Measurements from ENCODE around the gene GPSM3. TPM values are rescaled to one million over a fixed set of nuclear protein-coding genes. Genes with fewer than 3 reads are reported as not detected.

GPSM3 gene
- total and polyA plus RNA-seq, 7 donors: 1.5 to 5.1 (median 2.7) TPM

DNA sequence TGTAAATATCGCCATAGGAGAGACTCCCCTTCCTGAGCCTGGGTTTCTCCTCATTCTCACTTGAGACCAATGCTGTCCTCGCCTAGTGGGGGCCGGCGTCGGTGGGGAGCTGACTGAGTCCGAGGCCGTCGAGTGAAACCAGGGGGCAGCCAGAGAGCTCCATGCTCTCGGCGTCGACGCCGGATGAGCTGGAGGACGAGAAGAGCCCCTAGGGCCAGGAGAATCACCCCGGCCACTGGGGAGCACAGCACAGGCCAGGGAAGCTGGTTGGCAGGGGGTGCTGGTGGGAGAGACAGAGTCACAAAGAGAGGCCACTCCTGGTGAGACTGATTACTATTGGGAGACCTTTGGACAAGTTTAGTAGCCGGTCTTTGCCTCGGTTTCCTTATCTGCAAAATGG is 6.4 kb upstream of the GPSM3 start:
- WGBS, 3 donors: 89 to 91% (median 89%) methylated on average over 17 of the region's 17 CpGs
- Histone ChIP-seq H3K27ac (no peak overlapping the region), H3K36me3 (ENCODE audit: insufficient read depth in 1 of 2, low read depth in 1 of 2) (no peaks in the 10 kb centered on the region), H3K27me3 (ENCODE audit: insufficient read depth in 3 of 3, low read length in 2 of 3) (no peaks in the 10 kb centered on the region), H3K4me1 (peaks cover 18% of the 10 kb centered on the region), H3K4me3 (no peak overlapping the region), H3K9me3 (no peaks in the 10 kb centered on the region)
- no peak for ATAC-seq
- TF ChIP-seq, protein P1, sequence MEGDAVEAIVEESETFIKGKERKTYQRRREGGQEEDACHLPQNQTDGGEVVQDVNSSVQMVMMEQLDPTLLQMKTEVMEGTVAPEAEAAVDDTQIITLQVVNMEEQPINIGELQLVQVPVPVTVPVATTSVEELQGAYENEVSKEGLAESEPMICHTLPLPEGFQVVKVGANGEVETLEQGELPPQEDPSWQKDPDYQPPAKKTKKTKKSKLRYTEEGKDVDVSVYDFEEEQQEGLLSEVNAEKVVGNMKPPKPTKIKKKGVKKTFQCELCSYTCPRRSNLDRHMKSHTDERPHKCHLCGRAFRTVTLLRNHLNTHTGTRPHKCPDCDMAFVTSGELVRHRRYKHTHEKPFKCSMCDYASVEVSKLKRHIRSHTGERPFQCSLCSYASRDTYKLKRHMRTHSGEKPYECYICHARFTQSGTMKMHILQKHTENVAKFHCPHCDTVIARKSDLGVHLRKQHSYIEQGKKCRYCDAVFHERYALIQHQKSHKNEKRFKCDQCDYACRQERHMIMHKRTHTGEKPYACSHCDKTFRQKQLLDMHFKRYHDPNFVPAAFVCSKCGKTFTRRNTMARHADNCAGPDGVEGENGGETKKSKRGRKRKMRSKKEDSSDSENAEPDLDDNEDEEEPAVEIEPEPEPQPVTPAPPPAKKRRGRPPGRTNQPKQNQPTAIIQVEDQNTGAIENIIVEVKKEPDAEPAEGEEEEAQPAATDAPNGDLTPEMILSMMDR (IDR thresholded peaks at IDR 0.05): no peak
- no peak for DNase-seq
- intact Hi-C loops (cut with DNase I): loop anchor here (5.0 to 10.0 kb wide), 2 partner anchors 82 to 996 kb away; partner anchors contain the start of gene COL11A2 (in 1 of the 2)

DNA sequence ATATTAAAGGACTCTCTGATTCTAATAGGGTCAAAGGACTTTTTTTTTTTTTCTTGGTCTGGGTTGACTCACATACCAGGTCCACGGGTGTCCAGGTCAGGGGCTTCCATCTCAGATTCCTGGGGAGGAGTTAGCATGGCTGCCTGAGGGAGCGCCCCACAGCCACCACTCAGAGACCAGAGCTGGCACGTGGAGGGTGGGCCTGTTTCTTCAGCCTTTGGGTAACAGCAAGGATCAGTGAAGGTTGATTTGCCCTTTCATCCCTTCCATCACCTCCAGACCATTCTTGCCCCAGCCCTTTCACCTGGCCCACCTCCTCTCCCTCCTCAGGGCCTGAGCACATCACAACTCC is 5.9 kb upstream of the GPSM3 start:
- Histone ChIP-seq H3K4me3 (no peak overlapping the region), H3K27ac (no peak overlapping the region), H3K27me3 (ENCODE audit: insufficient read depth in 3 of 3, low read length in 2 of 3) (no peaks in the 10 kb centered on the region), H3K9me3 (no peaks in the 10 kb centered on the region), H3K36me3 (ENCODE audit: insufficient read depth in 1 of 2, low read depth in 1 of 2) (no peaks in the 10 kb centered on the region), H3K4me1 (peaks cover 18% of the 10 kb centered on the region)
- intact Hi-C loops (cut with DNase I): loop anchor here (5.0 to 10.0 kb wide), 2 partner anchors 81 to 996 kb away; partner anchors contain the start of gene COL11A2 (in 1 of the 2)
- 68 to 75% (median 71%) methylated on average over 3 of the region's 3 CpGs for WGBS, 3 donors
- DNase-seq (no peak), ATAC-seq (no peak)
- TF ChIP-seq, protein P1 (IDR thresholded peaks at IDR 0.05): no peak

DNA sequence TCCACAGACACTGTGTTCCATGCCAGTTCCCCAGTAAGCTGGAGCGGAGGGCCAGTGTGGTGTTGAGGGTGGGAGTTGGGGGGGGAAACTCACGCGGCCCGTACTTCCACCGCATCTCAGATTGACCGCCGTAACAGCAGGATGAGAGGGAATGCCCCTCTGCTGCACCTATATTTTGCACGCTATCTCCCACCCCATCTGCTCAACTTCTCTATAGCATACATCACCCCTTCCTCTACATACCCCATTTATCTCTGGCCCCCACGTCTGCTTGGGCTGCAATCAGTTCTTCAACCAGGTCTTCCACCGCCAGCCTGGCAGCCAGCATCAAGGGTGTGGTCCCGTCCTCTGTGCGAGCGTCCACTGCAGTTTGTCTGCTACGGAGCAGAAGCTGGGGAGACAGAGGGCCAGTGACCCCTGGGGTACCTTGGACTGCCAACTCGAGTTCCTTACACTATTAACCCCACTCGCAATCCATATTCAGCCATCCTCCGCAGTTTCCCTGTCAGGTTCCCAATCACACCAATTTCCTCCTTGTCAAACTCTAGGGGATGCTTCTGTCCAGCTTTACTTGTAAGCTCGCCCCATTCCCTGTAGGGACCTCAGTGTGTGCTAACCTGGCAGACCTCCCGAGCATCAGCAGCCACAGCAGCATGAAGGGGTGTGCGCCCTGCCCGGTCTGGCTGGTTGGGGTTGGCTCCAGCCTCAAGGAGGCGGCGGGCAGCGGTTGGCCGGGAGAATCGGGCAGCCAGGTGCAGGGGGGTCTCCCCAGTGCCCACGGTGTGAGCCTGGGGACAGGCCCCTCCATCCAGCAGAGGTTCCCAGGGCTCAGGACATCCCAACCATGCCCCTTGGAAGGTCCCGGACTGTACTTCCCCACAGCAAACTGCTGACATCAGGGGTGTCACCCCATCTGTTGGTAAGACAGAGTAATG is 4.5 kb upstream of the GPSM3 start:
- H3K4me1 ChIP-seq: peaks cover 18% of the 10 kb centered on the region
- intact Hi-C loops (cut with DNase I): loop anchor here (5.0 to 10.0 kb wide), 2 partner anchors 80 to 998 kb away; partner anchors contain the start of gene COL11A2 (in 1 of the 2)
- peak overlapping the region; percentile 99 for H3K27ac ChIP-seq
- 11 to 14% (median 14%) methylated on average over 27 to 28 of the region's 28 CpGs for WGBS, 3 donors
- ATAC-seq (no peak), DNase-seq (peak in 1 of 2 donors; percentile 75)
- no peaks in the 10 kb centered on the region for H3K27me3 ChIP-seq (ENCODE audit: insufficient read depth in 3 of 3, low read length in 2 of 3)
- H3K9me3 ChIP-seq: no peaks in the 10 kb centered on the region
- H3K4me3 ChIP-seq: peak overlapping the region; percentile 88
- H3K36me3 ChIP-seq (ENCODE audit: insufficient read depth in 1 of 2, low read depth in 1 of 2): no peaks in the 10 kb centered on the region
- TF ChIP-seq, protein P1 (IDR thresholded peaks at IDR 0.05): no peak

DNA sequence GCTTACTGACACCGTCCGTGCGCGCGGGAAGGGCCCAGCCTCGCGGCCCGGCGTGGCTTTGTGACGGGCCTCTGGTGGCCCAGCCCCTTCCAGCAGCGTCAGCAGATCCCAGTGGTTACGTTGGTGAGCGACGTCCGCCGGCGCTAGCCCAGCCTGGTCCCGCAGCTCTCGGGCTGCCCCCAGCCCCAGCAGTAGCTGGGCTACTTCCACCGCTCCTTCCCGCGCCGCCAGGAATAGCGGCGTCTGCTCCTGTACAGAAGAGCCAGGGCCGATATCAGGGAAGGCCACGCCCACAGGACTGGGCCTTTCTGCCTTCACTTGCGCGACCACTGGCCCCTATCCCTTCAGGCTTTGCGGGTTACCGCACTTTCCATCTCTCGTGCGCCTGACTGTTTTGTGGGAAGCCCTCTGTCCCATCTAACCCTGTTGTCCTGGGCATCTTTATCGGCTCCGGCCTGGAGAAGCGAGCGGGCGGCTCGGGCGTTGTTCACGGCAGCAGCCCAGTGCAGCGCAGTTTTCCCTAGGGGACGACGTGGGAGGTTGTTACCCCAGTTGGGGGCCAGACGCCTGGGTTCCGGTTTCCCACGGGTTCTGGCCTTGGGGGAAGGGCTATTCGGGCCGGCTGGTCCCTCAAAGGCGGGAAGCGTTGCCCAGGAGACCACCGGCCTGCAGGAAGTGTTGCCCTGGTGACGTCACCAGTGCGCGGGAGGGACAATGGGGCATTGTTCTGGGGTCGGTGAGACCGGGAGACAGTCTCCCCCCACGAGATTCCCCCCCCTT is 3.6 kb upstream of the GPSM3 start:
- H3K27ac ChIP-seq: peak overlapping the region; percentile 99
- no peaks in the 10 kb centered on the region for H3K36me3 ChIP-seq (ENCODE audit: insufficient read depth in 1 of 2, low read depth in 1 of 2)
- H3K4me1 ChIP-seq: peaks cover 18% of the 10 kb centered on the region
- TF ChIP-seq, protein P1 (IDR thresholded peaks at IDR 0.05): no peak
- WGBS, 3 donors: 0 to 1% (median 0%) methylated on average over 53 to 58 of the region's 58 CpGs
- H3K27me3 ChIP-seq (ENCODE audit: insufficient read depth in 3 of 3, low read length in 2 of 3): no peaks in the 10 kb centered on the region
- H3K4me3 ChIP-seq: peak overlapping the region; percentile 88
- intact Hi-C loops (cut with DNase I): loop anchor here (1.0 to 10.0 kb wide), 3 partner anchors 78 to 999 kb away; partner anchors contain the start of gene COL11A2 (in 1 of the 2)
- peak; percentile 90 to 94 for DNase-seq
- ATAC-seq: peak; percentile 18 to 91 (median 22)
- no peaks in the 10 kb centered on the region for H3K9me3 ChIP-seq
